Measurements from ENCODE around the gene LACRT. TPM values are rescaled to one million over a fixed set of nuclear protein-coding genes. Genes with fewer than 3 reads are reported as not detected.

Gene LACRT
- total and polyA plus RNA-seq, 2 of the 4 experiments (the other 2 are of a cell fraction): not detected

DNA sequence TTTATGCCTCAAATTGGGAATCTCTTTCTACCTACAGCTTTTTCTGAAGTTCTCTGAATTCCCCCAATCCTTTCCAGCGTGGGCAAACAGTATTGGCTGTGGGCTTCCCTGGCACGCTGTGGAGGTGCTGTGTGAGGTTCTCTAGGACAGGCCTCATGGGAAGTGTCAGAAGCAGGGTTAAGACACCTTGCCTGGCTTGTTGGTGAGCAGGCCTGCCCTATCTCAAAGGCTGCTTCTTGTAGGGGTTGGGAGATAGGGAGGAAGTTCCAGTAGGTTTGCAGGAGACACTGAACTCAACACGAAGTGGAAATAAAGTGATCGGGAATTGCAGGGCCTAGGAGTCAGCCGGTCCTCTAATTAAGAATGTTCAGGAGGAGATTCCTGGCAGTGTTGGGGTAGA, 43.4 kb upstream of the LACRT start:
- Histone ChIP-seq H3K4me2 (ENCODE audit: low read depth, low read length) (no peak overlapping the region), H3K9ac (ENCODE audit: low read depth, low read length) (no peak overlapping the region), H3K4ac (ENCODE audit: low read depth, low read length) (no peak overlapping the region), H3K14ac (replicated peaks; ENCODE audit: low read depth, low read length) (no peak overlapping the region), H3K4me3 (ENCODE audit: insufficient read depth, low read depth, low read length) (no peak overlapping the region), H3K27ac (ENCODE audit: insufficient read depth, low read length) (no peak overlapping the region), H2AK9ac (replicated peaks; ENCODE audit: low read depth, low read length, poor library complexity) (no peak overlapping the region), H4K5ac (ENCODE audit: low read depth, low read length) (no peak overlapping the region), H2BK5ac (ENCODE audit: low read depth, low read length, poor library complexity, severe bottlenecking) (no peak overlapping the region), H3K56ac (ENCODE audit: extremely low read depth, insufficient read depth, low read length) (no peak overlapping the region), H4K20me1 (ENCODE audit: insufficient read depth, low read length) (no peaks in the 10 kb centered on the region), H3K27me3 (ENCODE audit: control insufficient read depth, insufficient read depth, low read length) (no peaks in the 10 kb centered on the region; the same call in 1 of the 2 replicates), H3K18ac (ENCODE audit: low read depth, low read length) (no peak overlapping the region), H3K23ac (ENCODE audit: low read depth, low read length) (no peak overlapping the region), H3K79me1 (ENCODE audit: low read depth in 1 of 2, low read length in 2 of 2) (no peaks in the 10 kb centered on the region), H2AFZ (replicated peaks; ENCODE audit: low read length, poor library complexity) (no peak overlapping the region), H3K4me1 (ENCODE audit: control insufficient read depth, insufficient read depth, low read length) (no peaks in the 10 kb centered on the region), H3K9me3 (ENCODE audit: control insufficient read depth, insufficient read depth, low read length) (no peaks in the 10 kb centered on the region), H2AK5ac (ENCODE audit: low read depth, low read length) (no peak overlapping the region), H2BK20ac (ENCODE audit: low read depth, low read length) (no peak overlapping the region), H3K9me1 (ENCODE audit: insufficient read depth, low read length) (no peaks in the 10 kb centered on the region; the same call in 1 of the 2 replicates), H4K91ac (ENCODE audit: insufficient read depth, low read depth, low read length) (no peak overlapping the region), H3K36me3 (ENCODE audit: control insufficient read depth, insufficient read depth, low read length) (no peaks in the 10 kb centered on the region), H2BK15ac (ENCODE audit: low read depth, low read length) (no peak overlapping the region), H4K8ac (ENCODE audit: low read depth in 2 of 2, low read length in 2 of 2) (no peak overlapping the region), H2BK120ac (ENCODE audit: low read depth, low read length) (no peak overlapping the region)
- in situ Hi-C loops (cut with MboI; ENCODE audit: low sequenced_read_pairs) (no loop called here), intact Hi-C loops (cut with micrococcal nuclease) (no loop called here), dilution Hi-C loops (cut with HindIII; ENCODE audit: low sequenced_read_pairs, unreplicated experiment) (no loop called here)
- DNase-seq (no peak), ATAC-seq (ENCODE audit: low read depth) (no peak)
- CTCF ChIA-PET: no interaction called here
- BruUV-seq (replicated peaks): no TSS peak
- TF ChIP-seq MAFK (IDR thresholded peaks at IDR 0.05; ENCODE audit: low read depth, low read length) (no peak), RAD21 (IDR thresholded peaks at IDR 0.05; ENCODE audit: low read length) (no peak), RCOR1 (IDR thresholded peaks at IDR 0.05; ENCODE audit: insufficient replicate concordance, low read length) (no peak), BHLHE40 (IDR thresholded peaks at IDR 0.05; ENCODE audit: low read depth, low read length) (no peak), FOS (IDR thresholded peaks at IDR 0.05; ENCODE audit: low read depth, low read length) (no peak), SMC3 (IDR thresholded peaks at IDR 0.05; ENCODE audit: low read depth, low read length) (no peak), MAZ (IDR thresholded peaks at IDR 0.05; ENCODE audit: borderline replicate concordance, low read depth, low read length) (no peak), MXI1 (IDR thresholded peaks at IDR 0.05; ENCODE audit: borderline replicate concordance, low read depth, low read length) (no peak), CEBPB (IDR thresholded peaks at IDR 0.05; ENCODE audit: low read depth, low read length) (no peak)
- TF ChIP-seq, protein P1, sequence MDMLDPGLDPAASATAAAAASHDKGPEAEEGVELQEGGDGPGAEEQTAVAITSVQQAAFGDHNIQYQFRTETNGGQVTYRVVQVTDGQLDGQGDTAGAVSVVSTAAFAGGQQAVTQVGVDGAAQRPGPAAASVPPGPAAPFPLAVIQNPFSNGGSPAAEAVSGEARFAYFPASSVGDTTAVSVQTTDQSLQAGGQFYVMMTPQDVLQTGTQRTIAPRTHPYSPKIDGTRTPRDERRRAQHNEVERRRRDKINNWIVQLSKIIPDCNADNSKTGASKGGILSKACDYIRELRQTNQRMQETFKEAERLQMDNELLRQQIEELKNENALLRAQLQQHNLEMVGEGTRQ (IDR thresholded peaks at IDR 0.05; ENCODE audit: low read depth, low read length): no peak
- TF ChIP-seq, protein P2, sequence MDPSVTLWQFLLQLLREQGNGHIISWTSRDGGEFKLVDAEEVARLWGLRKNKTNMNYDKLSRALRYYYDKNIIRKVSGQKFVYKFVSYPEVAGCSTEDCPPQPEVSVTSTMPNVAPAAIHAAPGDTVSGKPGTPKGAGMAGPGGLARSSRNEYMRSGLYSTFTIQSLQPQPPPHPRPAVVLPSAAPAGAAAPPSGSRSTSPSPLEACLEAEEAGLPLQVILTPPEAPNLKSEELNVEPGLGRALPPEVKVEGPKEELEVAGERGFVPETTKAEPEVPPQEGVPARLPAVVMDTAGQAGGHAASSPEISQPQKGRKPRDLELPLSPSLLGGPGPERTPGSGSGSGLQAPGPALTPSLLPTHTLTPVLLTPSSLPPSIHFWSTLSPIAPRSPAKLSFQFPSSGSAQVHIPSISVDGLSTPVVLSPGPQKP (IDR thresholded peaks at IDR 0.05; ENCODE audit: borderline replicate concordance, low read depth, low read length): no peak
- TF ChIP-seq, protein P3, sequence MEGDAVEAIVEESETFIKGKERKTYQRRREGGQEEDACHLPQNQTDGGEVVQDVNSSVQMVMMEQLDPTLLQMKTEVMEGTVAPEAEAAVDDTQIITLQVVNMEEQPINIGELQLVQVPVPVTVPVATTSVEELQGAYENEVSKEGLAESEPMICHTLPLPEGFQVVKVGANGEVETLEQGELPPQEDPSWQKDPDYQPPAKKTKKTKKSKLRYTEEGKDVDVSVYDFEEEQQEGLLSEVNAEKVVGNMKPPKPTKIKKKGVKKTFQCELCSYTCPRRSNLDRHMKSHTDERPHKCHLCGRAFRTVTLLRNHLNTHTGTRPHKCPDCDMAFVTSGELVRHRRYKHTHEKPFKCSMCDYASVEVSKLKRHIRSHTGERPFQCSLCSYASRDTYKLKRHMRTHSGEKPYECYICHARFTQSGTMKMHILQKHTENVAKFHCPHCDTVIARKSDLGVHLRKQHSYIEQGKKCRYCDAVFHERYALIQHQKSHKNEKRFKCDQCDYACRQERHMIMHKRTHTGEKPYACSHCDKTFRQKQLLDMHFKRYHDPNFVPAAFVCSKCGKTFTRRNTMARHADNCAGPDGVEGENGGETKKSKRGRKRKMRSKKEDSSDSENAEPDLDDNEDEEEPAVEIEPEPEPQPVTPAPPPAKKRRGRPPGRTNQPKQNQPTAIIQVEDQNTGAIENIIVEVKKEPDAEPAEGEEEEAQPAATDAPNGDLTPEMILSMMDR (conservative IDR thresholded peaks at IDR 0.05; ENCODE audit: low read depth, low read length): no peak
- POLR2A ChIA-PET (ENCODE audit: unreplicated experiment): no interaction called here
- 58% methylated on average over 2 of the region's 5 CpGs; no CpG with 5 or more reads in 1 of the 2 experiments for WGBS, 2 experiments (ENCODE audit: extremely low coverage in 2 of 2, insufficient read length in 1 of 2)
